CMK (cell line): ENCODE results near the gene SHCBP1L.

Source experiments
- DNase-seq: peaks from one replicate; pipeline ENCODE4 v3.0.0-alpha.2; 2010; ENCODE audit warnings: low read depth

SHCBP1L gene

DNA sequence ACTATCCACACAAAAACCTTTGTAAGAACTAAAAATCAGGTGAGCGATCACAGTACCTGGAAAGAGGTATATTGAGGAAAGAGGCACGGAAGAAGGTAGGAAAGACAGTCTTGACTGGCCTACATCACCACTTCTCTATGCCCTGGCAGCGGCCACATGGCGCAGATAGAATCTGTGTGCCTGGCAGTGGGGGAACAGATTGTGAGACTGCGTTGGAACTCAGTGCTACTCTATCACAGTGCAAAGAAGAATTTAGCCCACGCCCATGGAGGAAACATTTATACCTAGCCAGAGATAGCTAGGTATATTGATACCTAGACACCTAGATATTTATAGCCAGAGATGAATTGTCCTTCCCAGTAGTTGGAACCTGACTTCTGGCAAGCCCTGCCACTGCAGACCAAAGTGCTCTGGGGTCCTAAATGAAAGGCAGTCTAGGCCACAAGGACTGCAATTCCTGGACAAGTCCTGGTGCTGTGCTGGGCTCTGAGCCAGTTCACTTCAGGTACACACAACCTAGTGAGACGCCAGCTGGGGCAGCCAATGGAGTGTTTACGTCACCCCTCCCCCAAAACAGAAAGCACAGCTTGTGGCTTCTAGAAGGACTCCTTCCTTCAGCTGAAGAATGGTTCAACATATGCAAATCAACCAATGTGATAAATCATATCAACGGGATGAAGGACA is 61.9 kb downstream of the SHCBP1L start:
- no peak for DNase-seq

DNA sequence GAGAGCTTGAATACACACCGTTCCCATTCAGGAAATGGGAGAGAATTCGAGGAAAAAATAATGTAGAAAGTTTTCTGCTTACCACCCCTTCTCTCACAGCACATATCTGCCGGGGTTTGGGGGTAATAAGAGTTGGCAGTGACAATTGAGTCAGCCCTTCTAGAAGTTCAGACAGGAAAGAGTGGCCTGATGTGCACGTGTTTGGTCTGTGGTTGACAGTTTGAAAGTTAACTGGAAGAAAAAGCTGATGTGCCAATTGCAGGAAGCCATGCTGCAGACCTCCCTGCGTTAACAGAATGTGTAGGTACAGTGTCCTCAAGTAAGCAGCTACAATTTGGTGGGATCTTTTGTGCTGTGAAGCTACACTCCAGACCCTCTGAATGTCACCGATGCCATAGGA is 63.0 kb downstream of the SHCBP1L start:
- no peak for DNase-seq

DNA sequence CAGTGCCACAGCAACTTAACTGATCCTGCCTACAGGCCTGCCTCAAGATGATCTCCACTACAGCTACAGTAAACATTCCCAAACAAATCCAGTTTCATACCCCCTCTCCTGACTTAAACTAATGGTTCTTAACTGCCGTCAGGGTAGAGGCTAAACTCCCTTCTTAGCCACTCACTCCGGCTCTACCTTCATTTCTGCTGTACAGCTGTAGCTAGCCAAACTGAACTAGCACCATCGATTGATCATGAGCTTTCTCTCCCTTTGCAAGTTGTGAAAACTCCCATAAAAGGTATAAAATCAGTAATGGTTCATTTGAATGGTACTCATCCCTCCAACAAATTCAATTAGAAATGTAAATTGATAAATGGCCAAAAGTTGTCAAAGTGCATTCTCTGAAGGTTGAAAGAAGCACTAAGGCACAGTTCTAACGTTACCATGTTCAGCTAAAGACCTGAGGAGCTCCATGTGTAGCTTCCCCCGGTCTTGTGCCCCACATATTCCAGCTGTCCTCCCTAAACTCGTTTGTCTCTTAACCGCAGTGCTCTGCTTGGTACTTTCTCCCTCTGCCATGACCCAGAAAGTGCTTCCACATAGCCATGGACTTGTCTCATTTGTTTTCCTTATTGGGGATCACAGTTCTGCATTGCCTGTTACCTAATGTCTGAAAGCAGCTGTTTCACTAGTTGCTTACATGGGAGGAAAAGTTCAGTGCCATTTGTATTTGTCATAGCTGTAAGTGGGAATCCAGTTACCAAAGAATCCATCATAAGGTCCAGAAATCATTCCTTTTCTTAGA is 64.0 kb downstream of the SHCBP1L start:
- no peak for DNase-seq

- DNase-seq = no peak
These were observed 66.0 kb downstream of the SHCBP1L start for GRCh38 chr1:182886985-182887384.

GRCh38 chr1:182885591-182885990 is 67.4 kb downstream of the SHCBP1L start:
- DNase-seq = no peak

DNA sequence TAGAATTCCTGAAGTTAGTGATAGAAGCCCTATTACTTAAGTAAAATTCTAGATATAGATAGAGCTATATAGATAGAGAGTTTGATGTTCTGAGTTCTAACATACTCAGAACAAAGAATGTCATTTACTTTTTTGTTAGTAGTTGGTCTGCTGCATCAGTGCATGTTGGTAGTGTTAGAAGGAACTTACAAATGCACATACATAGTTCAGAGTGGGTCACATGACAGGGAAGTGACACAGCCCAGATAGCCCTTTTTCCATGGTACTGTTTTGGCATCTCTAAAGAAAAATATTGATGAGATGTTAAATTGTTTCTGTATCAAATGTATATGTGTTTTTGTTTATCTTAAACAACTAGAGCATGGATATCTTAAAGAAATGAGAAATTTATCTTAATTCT is 68.1 kb downstream of the SHCBP1L start:
- DNase-seq = no peak

DNA sequence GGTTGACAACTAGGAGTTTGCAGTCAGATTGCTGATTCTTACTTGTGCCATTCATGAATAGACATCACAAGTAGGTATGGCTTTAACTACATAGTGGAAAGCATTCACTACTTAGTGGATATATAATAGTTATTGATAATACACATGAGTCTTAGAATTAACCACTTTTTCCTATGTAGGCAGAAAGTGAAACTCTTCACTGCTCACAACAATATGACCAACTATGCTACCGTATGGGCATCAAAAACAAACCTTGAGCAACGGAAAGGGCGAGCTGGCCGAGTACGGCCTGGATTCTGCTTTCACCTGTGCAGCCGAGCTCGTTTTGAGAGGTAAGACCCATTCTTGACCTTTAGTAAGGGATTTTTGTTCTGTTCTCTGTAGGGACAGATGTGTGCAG is 75.1 kb downstream of the SHCBP1L start:
- DNase-seq = no peak

DNA sequence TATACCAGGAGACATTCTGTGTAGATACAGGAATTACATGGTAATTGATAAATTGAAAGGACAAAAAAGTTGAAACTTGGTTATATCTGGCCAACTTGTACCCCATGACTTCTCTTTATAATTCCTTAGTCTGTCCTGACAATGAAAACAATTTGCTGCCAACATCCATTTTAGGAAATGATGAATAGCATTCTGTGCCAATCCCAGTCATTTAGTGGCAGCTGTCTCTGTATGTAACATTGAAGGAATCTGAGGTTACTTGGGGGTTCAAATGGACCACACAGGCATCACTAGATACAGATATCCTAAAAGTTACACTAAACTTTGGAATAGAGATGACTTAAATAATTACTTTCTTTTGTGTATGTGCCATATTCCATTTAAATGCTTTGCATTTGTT is 75.6 kb downstream of the SHCBP1L start:
- DNase-seq = no peak

GRCh38 chr1:182875889-182876288 is 77.1 kb downstream of the SHCBP1L start:
- no peak for DNase-seq

DNA sequence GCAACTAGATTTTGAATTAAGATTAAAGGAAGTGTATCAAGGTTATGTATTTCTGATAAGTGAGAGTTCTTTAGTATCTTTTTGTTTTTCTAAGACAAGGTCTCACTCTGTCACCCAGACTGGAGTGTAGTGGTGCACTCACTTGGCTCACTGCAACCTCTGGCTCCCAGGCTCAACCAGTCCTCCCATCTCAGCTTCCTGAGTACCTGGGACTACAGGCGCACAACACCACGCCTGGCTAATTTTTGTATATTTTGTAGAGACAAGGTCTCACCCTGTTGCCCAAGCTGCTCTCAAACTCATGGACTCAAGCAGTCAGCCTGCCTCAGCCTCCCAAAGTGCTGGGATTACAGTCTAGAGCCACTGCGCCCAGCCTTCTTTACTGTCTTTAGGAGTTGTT is 80.1 kb downstream of the SHCBP1L start:
- DNase-seq = no peak

GRCh38 chr1:182869241-182869666 is 83.7 kb downstream of the SHCBP1L start:
- no peak for DNase-seq

DNA sequence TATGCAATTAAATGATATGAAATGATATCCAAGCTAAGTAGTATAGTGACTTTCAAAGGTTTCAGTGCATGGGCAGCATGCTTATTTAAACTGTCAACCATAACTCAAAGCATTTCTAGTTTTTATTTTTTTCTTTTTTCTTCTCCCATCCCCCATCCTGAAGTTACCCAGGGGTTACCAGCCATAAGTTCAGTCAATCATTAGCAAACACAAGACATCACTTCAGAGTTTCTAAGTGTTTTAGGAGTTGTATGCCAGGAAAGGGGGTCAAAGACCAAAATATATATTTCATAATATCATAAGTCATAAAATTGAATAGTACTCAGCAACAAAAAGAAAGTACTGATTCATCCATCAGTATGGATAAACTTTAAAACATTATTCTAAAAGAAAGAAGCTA is 85.1 kb downstream of the SHCBP1L start:
- no peak for DNase-seq

DNA sequence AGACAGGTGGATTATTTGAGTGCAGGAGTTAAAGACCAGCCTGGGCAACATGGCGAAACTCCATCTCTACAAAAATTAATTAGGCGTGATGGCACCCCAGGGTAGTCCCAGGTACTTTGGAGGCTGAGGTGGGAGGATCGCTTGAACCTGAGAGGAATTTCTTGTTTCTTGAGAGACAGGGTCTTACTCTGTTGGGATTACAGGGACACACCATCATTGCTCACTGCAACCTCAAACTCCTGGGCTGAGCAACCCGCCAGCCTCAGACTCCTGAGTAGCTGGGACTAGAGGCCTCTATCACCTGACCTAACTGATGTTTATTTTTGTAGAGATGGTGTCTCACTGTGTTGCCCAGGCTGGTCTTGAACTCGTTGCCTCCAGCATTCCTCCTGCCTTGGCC is 89.0 kb downstream of the SHCBP1L start:
- DNase-seq = no peak

- DNase-seq = no peak
These were observed 90.1 kb downstream of the SHCBP1L start for GRCh38 chr1:182862827-182863226.

DNA sequence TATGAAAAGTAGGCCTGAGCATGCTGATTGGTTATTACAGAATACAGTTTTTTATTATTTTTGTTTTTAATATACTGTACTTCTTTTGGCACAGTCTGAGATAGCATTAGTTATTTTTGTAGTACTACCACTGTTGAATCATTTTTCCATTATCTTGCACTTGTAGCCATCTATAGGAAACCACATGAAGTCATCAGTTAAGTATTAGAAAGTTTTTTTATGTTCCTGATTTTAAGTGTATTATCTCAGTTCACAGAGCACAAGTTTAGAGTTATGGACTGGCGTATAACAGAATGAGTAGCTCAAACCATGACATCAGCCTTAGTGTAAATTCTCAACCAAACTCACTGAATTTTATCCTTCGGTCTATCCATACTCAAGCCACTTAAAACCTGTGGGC is 91.0 kb downstream of the SHCBP1L start:
- DNase-seq = no peak

DNA sequence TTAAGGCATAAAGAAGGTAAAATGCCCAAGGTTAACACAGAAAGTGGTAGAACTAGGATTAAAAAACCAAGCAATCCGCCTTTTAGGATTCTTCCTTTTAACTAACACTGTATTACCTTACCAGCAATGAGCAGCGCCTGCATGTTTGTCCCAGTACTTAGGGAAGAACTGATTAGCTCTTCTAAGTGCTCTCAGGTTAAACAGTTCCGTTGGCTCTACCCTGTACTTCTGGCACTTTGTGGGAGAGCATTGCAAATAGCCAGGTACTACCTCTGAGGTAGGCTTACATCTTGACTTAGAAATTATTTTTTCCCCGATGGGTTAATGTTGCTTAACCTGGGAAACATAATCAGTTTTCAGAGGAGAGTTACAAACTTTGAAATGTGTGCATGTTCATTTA is 92.3 kb downstream of the SHCBP1L start:
- no peak for DNase-seq

DNA sequence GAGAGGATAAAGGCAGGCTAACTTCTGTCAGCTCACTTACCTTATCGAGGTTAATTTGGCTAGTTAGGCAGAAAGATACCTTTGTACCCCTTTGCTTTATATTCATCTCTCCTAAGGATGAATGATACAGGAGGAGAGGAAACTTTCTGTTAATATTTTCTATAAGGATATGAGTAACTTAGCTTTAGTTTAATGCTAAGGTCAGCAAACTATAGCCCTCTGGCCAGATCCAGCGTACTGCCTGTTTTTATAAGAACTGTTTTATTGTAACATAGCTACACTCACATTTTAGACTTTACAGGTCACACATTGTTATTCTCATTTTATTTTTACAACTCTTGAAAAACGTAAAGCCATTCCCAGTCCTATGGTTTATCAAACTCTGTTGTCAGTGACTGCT is 95.8 kb downstream of the SHCBP1L start:
- DNase-seq = no peak

GRCh38 chr1:182855911-182856310 is 97.1 kb downstream of the SHCBP1L start:
- no peak for DNase-seq

DNA sequence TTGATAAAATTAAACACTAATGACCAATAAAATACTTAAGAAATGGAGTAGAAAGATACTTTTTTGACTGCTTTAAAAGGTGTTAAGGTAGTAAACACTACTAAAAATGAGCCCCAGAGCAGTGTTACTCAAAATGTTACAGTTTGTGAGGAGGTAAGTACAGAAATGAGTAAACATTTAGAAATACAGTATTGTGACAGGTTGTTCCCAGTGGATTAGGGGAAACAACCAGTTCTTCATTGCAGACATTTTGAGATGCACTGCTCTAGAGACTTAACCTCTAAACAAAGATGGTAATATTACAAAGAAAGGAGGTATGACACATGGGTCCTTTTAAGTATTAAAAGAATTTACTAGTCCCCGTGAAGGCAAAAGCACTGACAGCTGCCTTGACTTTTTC is 101.1 kb downstream of the SHCBP1L start:
- DNase-seq = no peak

DNA sequence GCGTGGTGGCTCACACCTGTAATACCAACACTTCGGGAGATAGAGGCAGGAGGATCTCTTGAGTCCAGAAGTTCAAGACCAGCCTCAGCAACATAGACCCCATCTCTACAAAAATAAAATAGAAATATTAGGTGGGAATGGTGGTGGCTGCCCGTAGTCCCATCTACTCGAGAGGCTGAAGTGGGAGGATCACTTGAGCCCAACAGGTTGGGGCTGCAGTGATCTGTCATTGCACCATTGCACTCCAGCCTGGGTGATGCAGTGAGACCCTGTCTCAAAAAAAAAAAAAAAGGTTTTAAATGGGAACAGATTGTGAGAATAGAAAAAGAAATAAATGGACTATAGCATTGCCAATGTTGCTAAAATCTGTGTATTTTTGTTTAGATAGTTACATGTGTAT is 102.6 kb downstream of the SHCBP1L start:
- no peak for DNase-seq
